Measurements from ENCODE around the gene FITM2.
"Not testable (repeated sequence)": the region's sequence is repeated elsewhere in the genome, so short reads cannot be mapped to it uniquely, and the experiment has no call there.

Gene FITM2

DNA sequence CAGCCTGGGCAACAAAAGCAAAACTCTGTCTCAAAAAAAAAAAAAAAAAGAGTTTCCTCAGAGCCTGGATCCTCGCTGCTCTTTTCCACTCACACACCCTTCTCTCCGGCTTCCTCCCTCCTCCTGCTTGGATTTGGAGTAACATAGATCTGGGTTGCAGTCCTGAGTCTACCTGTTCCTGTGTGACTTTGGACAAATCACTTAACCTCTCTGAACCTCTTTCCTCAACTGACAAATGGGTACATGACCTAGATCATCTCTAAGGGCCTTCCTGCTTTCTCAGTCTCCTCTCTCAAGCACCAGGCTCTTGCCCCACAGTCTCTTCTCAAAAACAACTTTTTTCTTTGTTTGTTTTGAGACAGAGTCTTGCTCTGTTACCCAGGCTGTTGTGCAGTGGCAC, 20.2 kb upstream of the FITM2 start:
- DNase-seq (ENCODE audit: low read depth): no peak

DNA sequence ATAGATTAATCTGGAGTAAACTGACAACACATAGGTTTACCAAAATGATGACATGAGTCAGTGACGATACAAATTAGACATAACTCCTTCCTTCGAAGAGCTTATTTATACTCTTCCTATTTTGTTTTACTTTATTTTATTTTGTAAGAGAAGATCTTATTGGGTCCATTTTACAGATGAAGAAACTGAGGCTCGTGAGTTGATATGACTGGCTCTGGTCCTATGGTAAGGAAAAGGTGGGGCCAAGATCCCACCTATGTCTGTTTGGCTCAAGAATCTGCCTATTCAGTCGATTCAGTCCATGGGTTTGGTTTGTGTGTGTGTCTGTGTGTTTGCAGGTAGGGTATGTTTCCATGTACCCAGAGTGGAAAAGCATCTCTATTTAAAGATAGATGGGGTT, 17.4 kb upstream of the FITM2 start:
- no peak for DNase-seq (ENCODE audit: low read depth)

GRCh38 chr20:44327748-44328147, 16.7 kb upstream of the FITM2 start:
- not testable (repeated sequence) for DNase-seq (ENCODE audit: low read depth)

DNA sequence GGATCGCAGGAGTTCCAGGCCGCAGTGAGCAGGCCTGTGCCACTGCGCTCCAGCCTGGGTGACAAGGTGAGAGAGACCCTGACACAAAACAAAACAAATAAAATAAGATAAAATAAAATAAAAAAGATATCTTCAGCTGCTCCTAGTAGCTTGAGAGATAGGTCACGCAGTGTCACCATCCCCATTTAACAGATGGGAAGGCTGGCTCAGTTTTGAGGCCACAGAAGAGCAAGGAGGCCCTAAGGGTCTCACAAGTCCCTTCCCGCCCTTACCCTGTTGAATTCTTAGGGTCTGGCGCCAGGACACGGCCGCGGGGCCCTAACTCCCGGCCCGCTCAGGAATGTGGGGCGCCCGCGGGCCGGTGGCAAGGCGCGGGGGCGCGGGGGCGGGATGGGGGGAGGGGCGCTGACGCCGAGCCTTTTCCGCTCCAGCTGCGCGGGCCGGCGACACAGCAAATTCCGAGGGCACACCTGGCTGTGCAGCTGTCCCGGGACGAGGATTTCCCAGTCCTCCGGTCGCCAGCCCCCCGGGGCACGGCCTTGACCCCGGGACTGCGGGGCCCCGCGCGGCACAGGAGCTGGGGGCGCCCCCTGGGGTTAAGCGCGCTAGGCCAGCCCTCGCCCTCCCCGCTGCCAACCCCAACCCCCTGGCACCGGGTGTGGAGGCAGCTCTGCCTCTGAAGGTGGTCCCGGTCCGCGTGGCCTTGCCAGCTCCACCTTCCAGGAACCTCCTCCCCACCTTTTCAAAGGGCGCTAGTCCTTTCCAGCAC, 15.6 kb upstream of the FITM2 start:
- DNase-seq (ENCODE audit: low read depth): no peak

- no peak for DNase-seq (ENCODE audit: low read depth)
These were observed 13.3 kb upstream of the FITM2 start for GRCh38 chr20:44324343-44324742.

DNA sequence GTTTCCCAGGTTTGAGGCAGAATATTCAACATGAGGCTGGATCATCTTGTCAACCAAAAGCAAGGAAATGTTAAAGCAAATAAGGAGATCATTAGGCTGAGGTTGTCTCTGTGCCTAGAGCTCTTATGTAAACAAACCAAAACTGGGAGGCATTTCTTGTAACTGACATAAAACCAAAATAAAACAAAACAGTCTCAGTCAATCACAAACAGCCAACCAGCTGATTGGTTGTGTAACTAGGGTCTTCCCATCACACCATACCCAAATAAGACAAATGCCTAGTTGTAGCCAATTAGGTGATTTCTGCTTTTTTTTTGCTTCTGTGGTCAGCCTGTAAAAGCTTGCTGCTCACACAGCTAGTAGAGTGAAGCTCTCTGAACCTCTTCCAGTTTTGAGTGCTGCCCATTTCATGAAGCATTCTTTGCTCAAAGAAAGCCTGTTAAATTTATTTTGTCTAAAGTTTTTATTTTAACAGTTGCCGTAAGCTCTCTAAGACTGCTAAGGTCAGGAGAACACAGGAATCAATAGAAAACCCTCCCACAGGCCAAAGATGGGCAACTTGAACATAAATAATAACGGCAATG, 8.9 kb upstream of the FITM2 start:
- no peak for DNase-seq (ENCODE audit: low read depth)

DNA sequence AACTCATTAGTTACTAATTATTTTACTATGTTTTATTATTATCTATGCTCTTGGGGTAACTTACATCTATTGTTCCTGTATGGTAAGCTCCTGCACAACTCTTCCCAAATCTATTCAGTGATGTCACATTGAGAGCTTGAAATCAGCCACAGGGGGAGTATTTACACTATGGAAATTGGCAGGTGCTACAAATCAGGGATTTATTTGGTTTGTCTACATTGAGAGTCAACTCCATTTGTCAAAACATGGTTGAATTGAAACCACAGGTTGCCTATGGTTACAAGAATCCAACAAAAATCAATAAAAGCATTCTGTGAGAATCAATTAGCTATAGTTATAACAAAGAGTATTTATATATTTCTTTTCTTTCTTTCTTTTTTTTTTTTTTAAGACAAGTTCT, 3.9 kb upstream of the FITM2 start:
- no peak for DNase-seq (ENCODE audit: low read depth)

- peak; percentile 55 for DNase-seq (ENCODE audit: low read depth)
These were observed 989 bp downstream of the FITM2 start for GRCh38 chr20:44309763-44310663.

DNA sequence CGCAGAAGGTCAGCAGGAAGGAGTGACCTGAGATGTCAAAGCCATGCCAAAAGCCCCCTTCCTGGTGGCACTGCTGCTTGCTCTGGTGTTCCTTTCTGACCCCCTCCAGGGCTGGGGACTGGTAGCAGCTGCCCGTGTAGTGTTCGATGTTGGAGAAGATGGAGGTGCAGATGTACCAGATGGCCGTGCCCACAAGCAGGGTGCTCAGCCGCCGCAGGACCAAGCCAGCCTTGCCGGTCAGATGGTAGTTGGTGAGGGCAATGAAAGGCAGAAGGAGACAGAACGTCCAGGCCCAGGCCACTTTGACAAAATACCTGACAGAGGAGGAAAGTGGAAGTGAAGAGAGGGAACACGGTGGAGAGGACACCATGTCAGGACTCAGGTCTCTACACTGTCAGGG, 4.1 kb downstream of the FITM2 start:
- no peak for DNase-seq (ENCODE audit: low read depth)

- no peak for DNase-seq (ENCODE audit: low read depth)
These were observed 6.6 kb downstream of the FITM2 start for GRCh38 chr20:44304383-44304782.

DNA sequence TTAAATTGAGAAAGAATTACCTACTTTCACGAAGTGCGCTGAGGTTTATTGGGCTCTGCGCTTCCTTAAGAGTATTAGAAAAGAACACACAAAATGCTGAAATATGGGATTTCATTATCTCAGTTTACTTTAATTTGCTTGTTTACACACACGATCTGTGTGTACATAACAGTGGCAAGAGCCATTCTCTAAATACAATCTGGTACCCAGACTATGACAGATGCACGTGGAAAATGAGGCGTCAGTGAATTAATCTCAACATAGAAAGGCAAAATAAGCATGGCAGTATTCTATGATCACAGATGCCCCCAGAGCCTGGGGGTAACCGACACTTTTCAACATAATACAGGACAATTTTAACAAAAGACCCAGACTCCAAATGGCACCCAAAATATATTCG, 8.3 kb downstream of the FITM2 start:
- no peak for DNase-seq (ENCODE audit: low read depth)

GRCh38 chr20:44302026-44302669, 8.9 kb downstream of the FITM2 start:
- no peak for DNase-seq (ENCODE audit: low read depth)

GRCh38 chr20:44301285-44301684, 9.7 kb downstream of the FITM2 start:
- DNase-seq (ENCODE audit: low read depth): no peak

DNA sequence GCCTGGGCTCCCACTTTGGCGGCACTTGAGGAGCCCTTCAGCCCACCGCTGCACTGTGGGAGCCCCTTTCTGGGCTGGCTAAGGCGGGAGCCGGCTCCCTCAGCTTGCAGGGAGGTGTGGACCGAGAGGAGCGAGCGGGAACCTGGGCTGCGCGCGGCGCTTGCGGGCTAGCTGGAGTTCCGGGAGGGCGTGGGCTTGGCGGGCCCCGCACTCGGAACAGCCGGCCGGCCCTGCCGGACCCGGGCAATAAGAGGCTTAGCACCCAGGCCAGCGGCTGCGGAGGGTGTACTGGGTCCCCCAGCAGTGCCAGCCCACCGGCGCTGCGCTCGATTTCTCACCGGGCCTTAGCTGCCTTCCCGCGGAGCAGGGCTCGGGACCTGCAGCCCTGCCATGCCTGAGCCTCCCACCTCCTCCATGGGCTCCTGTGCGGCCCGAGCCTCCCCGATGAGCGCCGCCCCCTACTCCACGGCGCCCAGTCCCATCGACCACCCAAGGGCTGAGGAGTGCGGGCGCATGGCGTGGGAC, 11.9 kb downstream of the FITM2 start:
- DNase-seq (ENCODE audit: low read depth): not testable (repeated sequence)

GRCh38 chr20:44297721-44298120, 13.3 kb downstream of the FITM2 start:
- DNase-seq (ENCODE audit: low read depth): no peak

DNA sequence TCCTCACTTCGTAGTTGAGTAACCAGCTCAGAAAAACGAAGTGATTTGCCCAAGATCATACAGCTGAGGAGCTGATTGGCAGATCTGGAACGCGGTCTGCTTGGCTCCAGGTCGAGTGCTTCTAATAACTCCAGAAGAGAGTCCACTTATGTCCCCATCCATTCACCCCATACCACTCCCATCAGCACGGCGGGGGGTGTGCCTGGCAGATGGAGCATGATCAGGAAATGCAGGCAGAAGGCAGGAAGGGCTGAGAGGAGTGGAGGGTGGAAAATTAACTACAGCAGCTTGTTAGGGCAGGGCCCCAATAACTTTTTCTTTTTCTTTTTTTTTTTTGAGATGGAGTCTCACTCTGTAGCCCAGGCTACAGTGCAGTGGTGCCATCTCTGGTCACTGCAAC, 15.0 kb downstream of the FITM2 start:
- no peak for DNase-seq (ENCODE audit: low read depth)

- DNase-seq (ENCODE audit: low read depth): no peak
These were observed 19.2 kb downstream of the FITM2 start for GRCh38 chr20:44291754-44292153.

DNA sequence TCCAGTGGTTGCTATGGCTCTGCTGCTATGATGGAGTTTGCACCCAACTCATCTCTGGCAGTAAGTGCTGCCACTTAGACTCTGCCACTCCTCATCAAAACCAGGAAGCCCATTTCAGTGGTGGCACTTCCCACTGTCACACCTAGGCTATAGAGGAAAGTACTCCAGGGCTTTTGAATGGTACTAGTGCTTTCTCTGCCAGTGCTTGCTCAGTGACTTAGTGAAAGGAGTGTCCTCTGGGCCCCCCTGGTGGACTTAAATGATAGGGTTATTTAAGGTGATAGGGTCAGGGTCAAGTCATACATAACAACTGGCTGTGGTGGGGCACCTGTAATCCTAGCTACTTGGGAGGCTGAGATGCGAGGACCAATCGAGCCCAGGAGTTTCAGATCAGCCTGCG, 22.8 kb downstream of the FITM2 start:
- no peak for DNase-seq (ENCODE audit: low read depth)

DNA sequence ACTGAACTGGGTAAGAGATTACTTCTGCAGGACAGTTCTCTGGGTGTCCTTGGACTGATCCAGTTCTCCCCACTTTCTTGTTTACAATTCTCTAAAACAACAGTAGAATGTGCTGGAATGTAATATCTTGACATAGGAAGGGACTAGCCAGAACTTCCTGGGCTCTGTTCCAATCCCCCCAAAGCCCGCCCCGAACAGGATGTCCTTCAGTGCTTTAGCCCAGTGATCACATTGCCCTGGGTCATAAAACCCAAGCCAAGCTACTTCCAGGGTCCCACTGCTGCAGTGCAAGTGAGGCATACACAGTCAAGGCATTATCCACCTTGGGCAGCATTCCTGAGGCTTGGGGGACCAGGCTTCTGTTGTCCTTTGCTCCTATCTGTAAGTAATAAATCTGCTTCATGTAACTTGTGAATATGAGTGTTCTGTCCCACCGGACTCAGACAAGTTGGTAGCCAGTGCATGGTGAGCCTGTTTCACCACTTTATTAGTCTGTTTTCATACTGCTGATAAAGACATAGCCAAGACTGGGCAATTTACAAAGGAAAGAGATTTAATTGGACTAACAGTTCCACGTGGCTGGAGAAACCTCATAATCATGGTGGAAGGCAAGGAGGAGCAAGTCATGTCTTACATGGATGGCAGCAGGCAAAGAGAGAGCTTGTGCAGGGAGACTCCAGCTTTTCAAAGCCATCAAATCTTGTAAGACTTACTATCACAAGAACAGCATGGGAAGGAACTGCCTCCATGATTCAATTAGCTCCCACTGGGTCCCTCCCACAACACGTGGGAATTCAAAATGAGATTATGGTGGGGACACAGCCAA, 23.5 kb downstream of the FITM2 start:
- no peak for DNase-seq (ENCODE audit: low read depth)

DNA sequence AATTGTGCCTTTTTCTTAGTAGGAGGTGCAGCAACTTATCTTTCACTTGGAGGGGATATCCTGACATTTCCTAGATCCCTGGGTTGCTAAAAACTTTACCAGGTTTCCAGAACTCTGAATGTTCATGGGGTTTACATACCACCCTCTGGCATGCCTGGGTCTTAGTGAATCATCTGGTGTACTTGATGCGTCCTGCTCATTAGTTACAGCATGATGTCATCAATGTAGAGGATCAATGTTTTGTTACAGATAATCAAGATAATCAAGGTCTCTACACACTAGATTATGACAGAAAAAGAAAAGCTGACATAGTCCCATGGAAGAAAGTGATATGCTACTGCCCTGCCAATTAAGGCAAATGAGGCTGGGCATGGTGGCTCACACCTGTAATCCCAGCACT, 27.0 kb downstream of the FITM2 start:
- peak; percentile 36 for DNase-seq (ENCODE audit: low read depth)

DNA sequence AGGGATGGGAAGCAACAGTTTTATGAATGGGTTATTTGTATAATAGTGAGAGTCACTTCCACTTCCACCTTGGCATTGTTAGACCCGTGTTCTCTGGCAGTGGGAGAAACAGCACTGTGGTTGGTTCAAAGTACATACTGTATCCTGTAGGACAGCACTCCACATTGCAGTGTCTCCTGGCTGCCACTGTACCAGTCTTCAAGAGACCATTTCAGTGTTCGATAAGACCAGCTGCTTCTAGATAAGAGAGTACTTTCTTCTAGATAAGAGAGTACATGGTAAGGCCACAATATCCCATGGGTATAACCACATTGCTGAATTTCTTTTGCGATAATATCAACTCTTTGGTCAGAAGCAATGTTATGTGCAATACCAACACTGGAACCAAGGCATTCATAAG, 28.8 kb downstream of the FITM2 start:
- no peak for DNase-seq (ENCODE audit: low read depth)
